Sciatic nerve (tissue), 2 donors: ENCODE results near the gene DIRAS1. TPM values are rescaled to one million over a fixed set of nuclear protein-coding genes. Genes with fewer than 3 reads are reported as not detected.

Experiments
- ATAC-seq: fragments of 200-7000 bp; cut with Tn5 transposase; one replicate; pipeline ENCODE4 v1.9.1; 2020; ENCODE audit warnings: mild to moderate bottlenecking, moderate library complexity
- DNase-seq: peaks from one replicate; pipeline ENCODE4 v3.0.0-alpha.2; 2020; ENCODE audit warnings: low spot score
- intact Hi-C: fragments of 100-400 bp; cut with DNase I; formaldehyde crosslinking; loops from one replicate; pipeline ENCODE4 v1.14.2; 2022
- total RNA-seq: library from RNA; stranded (reverse); fragmentation: NEBNext Ultra II Directional; extraction: Animal tissue kit (Norgen Biotek cat#: 25700); gene quantifications from one replicate; pipeline ENCODE4 v1.2.1, GENCODE V29; 2021
- donor health status: DM: no; HTN: no; CAD: no.
- donor health status: DM: no; HTN: no; CAD: no.

Gene DIRAS1, protein sequence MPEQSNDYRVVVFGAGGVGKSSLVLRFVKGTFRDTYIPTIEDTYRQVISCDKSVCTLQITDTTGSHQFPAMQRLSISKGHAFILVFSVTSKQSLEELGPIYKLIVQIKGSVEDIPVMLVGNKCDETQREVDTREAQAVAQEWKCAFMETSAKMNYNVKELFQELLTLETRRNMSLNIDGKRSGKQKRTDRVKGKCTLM
- total RNA-seq = 0.45 TPM

DNA sequence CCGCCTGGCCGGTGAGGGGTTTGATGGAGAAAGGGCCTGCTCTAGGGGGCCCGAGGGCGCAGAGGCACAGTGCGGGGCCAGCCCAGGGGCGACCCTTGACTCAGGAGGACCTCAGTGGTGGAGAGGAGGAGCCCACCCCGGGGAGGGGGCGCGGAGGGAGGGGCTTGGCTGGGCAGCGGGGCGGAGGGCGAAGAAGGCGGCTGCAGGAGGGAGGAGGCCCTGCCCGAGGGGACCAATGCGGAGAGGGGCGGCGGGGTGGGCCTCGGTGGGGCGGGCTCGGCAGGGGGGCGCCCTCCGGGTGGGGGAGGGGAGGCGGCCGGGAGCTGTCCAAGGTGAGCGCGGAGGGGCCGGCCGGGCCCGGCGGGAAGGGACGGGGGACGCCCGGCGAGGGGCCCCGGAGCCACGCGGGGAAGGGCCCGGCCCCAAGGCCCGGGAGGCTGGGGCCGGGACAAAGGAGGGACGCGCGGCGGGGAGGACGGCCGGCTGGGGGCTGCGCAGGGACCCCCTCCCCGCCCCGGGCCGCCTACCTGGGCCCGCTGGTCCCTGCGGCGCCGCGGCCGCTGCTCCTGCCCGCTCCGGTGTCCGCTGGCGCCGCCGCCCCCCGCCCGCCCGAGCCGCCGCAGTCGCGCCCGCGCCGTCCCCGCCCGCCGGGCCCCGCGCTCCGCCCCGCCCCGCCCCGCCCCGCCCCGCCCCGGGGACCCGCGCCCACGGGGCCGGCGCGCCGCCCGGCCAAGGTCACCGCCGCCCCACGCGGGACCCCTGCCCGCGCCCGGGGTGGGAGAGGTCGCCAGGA lies at the start of gene DIRAS1:
Gene DIRAS1 (minus strand): TSS at position 596 of the 793 bp plus-strand sequence. CDS start 3,566 bp downstream, outside the sequence.
- intact Hi-C loops = no loop called here
- ATAC-seq (no peak), DNase-seq (no peak)

DNA sequence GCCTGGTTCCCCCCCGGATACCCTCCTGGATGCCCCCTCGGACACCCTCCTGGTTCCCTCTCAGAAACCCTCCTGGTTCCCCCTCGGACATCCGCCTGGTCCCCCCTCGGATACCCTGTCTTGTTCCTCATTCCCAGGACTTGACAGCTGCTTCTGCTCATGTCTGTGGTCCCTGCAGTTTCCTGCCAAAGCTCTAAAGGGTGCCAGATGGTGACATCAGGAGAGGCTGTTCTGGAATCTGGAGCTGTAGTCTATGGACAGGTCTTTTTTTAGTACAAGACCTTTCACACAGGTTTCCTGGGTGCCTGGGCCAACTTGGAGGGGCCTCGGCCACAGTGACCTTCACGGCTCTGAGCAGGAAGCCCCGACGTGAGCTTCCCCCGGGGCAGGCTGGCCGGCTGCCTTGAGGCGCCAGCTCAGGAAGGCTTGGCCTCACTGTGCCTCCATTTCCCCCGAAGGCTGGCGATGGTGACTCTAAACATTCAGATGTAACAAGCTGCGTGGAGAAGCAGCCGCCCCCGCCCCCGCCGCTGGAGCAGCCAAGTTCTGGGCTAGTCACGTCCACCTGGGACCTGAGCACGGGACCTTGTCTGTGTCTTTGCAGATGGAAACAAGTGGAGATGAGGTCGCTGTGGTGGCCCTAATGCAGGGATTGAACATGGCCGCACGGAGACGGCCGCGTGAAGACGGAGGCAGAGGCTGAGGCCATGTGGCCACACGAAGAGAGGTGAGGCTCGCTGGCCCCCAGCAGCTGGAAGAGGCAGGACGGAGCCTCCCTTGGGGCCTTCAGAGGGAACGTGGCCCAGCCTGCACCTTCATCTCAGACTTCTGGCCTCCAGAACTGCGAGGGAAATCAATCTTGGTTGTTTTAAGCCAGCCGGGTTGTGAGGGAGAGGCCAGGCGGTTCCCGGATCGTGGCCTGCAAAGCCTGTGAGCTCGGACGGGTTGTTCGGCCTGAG lies 49.2 kb upstream of the DIRAS1 start:
- DNase-seq (no peak), ATAC-seq (peak; percentile 68)
- intact Hi-C loops = no loop called here

DNA sequence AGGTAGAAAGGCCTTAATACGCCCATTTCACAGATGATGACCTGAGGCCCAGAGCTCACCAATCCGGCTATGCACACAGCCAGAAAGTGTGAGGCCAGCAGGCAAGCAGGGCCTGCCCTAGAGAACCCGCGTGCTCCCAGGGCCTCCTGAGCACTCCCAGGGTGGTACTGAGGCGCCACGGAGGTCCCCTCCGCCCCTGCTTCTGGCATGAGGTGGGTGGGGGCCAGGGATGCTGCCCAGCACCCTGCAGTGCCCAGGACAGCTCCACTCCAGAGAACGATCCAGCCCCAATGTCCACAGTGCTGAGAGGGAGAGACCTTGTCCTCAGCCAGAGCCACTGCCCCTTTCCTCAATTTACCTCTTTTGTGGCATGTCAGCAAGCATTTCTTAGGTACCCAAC lies 48.0 kb upstream of the DIRAS1 start:
- intact Hi-C loops = no loop called here
- no peak for DNase-seq
- no peak for ATAC-seq

DNA sequence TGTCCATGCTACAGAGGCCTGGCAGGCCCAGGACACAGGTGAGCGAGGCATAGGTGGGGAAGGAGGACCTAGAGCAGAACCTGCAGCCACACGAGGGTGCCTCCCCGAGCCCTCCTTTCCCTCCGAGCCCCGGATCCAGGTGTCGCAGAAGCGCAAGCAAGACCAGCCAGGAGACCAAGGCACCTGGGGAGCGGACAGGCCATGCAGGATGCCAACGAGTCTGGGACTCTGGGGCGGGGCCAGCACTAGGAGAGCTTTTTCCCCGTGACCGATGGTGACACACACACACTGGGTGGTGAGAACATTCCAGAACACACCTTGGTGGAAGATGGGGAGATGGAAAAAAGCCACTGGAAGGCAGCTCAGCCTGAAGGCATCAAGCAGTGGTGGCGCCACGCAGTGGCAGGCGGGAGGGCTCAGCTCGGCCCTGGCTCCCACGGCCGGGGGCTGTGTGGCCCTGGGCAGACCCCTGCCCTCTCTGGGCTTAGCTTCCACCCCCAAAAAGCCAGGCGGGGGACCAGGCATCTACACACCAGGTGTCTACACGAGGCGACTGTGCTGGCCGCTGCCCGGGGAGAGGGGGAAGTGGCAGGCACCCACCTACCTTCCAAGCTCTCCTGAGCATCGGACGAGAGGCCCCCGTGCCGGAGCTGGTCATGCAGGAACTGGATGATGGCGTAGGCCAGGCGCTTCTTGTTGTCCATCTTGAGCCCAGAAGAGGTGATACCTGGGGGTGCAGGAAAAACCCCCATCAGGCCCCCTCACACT lies 47.4 kb upstream of the DIRAS1 start:
- ATAC-seq (no peak), DNase-seq (no peak)
- intact Hi-C loops = no loop called here

DNA sequence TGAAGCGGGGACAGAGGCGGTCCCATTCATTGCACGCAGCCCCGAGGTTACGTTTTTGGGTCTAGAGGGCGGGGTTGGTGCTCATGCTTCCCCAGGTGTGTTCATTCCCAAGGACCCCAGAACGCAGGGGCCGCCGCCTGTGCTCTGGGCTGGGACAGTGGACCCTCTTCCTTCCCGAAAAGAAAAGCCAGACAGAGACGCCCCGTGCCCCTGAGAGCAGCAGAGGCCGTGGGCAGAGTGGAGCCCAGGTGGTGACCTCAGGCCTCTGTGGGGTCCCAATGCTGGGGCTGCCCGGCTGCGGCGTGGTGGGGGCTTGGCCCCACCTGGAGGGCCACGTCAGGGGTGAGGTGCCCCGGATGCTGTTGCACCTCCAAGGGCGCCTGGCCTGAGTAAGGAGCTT lies 46.5 kb upstream of the DIRAS1 start:
- no peak for DNase-seq
- intact Hi-C loops = no loop called here
- no peak for ATAC-seq

DNA sequence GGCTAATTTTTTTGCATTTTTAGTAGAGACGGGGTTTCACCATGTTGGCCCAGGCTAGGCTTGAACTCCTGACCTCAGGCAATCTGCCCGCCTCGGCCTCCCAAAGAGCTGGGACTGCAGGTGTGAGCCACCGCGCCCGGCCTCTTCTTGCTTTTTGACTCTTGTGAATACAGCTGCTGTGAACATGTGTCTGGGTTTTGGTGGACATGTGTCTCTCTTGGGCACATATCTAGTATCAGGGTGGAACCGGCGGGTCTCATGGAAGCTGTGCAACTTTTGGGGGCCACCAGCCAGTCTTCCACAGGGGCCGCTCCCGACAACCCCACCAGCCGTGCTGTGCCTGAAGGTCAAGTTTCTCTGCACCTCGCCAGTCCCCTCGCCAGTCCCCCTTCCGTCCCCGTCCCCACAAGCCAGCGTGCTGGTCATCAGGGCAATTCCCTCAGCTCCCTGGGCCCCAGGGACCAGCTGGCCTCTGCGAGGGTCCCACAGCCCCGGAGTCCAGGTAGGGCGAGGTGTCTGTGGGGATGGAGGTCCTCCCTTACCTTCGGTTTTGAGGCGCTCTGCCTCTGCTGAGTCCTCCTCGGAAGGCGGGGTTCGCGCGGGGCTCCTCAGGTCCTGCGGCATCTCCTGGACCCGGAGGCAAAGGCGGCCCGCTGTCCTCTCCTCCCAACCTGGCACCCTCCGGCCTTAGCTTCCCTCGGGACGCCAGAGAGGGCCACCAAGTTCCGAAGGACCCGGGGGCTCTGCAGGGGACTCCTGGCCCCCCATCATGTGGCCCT lies 45.6 kb upstream of the DIRAS1 start:
- no peak for DNase-seq
- intact Hi-C loops = no loop called here
- ATAC-seq = no peak

DNA sequence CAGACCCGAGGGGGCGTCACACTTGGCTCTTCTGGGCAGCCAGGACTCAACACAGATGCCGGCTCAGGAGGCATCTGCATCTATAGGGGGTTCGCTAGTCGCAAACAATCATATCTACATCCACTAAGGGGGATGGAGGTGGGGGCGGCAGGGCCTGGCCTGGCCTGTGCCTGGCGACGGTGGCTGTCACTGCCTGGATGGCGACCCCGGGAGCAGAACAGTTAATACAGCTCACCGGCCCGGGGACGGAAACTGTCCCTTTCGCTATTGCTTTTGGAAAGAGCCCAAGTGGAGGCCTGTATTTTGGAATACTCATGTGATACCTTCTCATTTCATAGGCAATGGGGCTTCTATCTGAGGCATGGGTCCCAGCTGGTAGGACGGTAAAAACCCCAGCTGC lies 44.2 kb upstream of the DIRAS1 start:
- intact Hi-C loops = no loop called here
- ATAC-seq = no peak

DNA sequence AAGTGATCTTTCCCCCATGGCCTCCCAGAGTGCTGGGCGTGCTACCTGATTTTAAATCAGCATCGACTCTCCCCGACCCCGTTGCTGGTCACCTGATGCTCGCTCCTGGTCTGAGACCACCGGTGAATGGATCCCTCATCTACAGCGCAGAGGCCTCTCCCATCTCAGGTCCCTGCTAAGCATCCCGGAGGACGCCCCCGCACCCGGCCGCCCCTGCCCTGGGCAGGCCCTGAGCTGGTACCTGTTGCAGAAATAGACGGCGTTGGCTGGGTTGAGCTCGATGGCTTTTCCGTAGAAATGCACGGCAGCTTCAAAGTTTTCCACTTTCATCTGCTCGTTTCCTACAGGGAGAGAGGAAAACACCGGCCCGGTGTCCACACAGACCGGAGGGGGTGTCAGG lies 43.8 kb upstream of the DIRAS1 start:
- no peak for ATAC-seq
- DNase-seq = no peak
- intact Hi-C loops = no loop called here

More for the DNA sequence above, 44.2 kb upstream of the DIRAS1 start:
- no peak for DNase-seq

DNA sequence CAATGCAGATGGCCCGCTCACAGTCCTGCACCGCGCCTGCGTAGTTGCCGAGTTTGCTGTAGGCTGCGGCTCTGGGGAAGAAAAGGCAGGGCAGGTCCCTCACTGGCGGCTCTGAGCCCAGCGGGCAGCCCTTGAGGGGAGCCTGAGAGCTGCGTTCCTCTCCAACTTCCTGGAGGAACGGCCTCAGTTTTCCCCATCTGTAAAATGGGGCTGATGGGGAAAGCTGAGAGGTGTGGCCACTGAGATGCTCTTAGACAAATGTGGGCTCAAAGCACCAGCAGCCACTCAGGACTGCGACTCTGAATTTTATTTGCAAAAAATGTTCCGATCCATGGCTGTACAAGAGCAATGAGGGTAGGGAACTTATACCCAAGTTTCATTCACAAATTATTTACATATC lies 42.5 kb upstream of the DIRAS1 start:
- DNase-seq = no peak
- intact Hi-C loops = no loop called here
- ATAC-seq = no peak

DNA sequence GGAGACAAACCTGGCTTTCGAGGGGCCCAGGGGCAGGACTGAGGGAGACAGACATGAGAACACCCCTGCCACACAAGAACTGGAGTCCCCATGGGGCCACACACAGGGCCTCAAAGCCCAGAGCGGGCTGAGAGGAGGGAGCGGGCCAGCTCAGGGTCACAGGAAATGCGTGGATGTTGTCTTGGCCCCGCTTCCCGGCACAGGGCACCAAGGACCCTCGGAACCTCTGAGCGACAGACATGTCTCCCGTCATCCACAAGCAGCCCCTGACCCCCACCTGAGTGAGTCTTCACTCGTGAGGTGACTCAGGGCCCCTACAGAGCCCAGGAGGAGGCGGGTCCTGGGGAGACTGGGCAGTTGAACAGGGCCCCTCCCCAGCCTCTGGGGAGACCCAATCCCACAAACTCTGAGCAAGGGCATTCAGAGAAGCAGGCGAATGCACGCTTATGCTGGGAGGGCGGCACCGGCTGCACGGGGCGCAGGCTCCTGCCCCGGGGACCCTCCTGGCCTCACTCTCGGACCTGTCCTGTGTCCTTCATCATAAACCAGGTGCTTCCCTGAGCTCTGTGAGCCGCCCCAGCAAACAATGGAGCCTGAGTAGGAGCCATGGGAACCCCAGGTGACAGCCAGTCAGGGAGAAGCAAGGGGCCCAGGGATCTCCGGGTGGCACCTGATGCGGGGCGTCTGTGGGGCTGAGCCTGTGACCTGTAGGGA lies 41.8 kb upstream of the DIRAS1 start:
- ATAC-seq (no peak), DNase-seq (no peak)
- intact Hi-C loops = no loop called here

DNA sequence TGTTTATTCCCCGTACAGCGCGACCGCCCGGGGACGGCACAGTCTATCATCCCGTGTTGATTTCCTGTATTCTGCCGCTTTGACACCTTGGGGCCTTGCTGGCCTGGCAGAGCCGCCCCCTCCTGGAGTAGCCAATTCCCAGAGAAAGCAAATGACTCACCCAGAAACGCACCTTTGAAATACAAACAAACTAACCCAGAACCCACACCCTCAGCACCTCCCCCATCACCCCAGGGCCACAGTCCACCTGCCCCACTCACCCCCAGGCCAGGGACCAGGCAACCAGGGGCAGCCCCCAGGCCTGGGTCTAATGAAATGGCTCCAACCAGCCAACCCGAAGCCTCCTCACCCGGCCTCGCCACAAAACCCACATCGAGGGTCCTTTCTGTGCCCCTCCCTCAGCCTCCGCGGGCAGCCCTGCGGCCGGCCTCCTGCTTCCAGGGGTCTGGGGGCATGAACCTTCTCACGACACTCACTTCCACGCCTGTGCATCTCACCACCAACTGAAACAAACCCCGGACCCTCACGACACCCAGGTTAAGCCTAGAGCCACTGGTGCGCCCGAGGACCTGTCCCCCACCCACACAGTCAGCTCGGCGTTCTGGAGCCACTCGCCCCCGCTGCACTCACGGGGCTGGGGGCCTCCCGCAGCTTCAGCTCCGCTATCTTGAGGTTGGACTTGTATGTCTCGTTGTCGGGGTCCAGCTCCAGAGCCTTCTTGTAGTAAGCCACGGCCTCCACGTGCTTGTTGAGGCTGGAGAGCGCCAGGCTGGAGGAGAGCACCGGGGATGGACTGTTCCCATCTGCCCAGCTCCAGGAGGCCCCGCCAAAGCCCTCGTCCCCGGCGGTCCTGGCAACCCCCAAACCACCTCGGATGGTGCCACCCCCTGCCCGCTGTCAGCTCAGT lies 41.0 kb upstream of the DIRAS1 start:
- no peak for DNase-seq
- intact Hi-C loops = no loop called here

DNA sequence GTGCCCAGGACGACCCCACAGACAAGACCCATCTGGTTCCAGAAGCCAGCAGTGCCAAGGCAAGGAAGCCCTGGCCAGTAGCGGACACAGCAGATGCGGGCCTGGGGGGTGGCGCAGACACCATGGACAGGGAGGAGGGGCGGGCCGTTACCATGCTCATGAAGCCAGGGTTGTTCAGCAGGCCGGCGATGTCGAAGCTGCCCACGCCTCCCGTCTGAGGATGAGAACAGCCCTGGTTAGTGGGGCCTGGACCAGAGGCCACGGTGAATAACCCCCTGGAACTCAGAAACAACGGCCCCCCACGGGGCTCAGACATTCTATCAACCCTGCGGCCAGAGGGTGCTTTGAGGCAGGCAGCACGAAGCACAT lies 40.1 kb upstream of the DIRAS1 start:
- ATAC-seq = no peak
- intact Hi-C loops = no loop called here
- no peak for DNase-seq

More for the DNA sequence above, 41.0 kb upstream of the DIRAS1 start:
- ATAC-seq = no peak

DNA sequence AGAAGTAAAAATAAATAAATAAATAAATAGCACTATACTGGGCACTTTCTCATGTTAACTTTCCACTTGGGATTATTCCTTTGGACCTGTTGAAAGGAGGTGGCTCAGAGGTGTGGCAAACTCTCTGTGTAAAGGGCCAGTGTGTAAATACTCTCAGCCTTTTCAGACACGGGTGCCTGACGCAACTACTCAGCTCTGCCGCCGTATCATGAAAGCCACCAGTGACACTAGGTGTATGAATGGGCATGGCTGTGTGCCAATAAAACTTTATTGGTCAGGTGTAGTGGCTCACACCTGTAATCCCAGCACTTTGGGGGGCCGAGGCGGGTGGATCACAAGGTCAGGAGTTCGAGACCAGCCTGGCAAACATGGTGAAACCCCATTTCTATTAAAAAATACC lies 38.8 kb upstream of the DIRAS1 start:
- ATAC-seq = no peak
- intact Hi-C loops = loop anchor here (10.0 kb wide), 1 partner anchor 115 kb away; no protein-coding TSS in a partner anchor
- DNase-seq = no peak

DNA sequence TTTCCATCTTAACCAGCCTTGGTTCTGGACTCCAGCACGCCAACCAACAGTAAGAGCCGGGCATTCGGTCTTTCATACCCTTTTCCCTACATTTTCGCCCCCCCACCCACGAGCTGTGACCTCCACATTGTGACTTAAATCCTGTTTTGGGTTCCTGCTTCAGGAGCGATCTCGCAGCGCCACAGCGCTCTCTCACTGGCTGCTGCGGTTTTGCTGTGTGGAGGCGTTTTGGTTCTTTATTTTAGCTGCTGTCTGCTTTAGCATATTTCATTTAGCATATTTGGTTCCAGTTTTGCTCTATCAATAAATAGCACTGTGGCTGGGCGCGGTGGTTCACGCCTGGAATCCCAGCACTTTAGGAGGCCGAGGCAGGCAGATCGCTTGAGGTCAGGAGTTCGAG lies 38.2 kb upstream of the DIRAS1 start:
- ATAC-seq (no peak), DNase-seq (no peak)
- intact Hi-C loops = loop anchor here (10.0 kb wide), 1 partner anchor 115 kb away; no protein-coding TSS in a partner anchor

DNA sequence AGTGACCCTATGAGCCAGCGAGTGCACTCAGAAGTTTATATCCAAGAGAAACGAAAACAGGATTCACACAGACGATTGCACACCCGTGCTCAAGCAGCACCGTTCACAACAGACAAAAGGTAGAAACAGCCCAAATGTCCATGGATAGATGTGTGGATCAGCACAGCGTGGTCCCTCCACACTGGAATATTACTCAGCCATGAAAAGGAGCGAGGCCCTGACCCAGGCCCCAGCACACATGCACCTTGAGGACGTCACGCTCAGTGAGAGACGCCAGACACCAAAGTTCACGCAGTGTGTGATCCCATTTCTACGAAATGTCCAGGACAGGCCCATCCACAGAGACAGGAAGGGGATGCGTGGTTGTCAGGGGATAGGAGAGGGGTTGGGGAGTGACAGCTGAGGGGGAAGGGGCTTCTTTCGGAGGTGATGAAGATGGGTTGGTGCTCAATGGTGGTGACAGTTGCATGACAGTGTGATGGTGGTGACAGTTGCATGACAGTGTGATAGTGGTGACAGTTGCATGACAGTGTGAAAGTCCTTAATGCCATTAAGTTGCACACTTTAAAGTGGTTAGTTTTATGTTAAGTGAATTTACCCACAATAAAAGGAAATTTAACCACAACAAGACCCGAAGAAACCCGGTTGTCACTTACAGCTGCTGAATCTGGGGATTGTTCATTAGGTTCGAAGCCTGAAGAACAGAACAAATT lies 37.6 kb upstream of the DIRAS1 start:
- DNase-seq (no peak), ATAC-seq (no peak)
- intact Hi-C loops = loop anchor here (10.0 kb wide), 1 partner anchor 114 kb away; no protein-coding TSS in a partner anchor
